GM12864 (cell line): ENCODE data around the gene MAMDC4.
"Not testable (repeated sequence)": the region's sequence is repeated elsewhere in the genome, so short reads cannot be mapped to it uniquely, and the experiment has no call there.

Source experiments
- DNase-seq: peaks from one replicate; pipeline ENCODE4 v3.0.0-alpha.2; 2011; ENCODE audit warnings: low read depth
- H3K4me3 ChIP-seq: 2 replicates; pipeline ENCODE4 v1.5.1; 2011; ENCODE audit warnings: mild to moderate bottlenecking, low read depth, low read length, control low read depth
- CTCF ChIP-seq: IDR thresholded peaks from 2 replicates; pipeline ENCODE4 v1.5.1; 2011; ENCODE audit warnings: low read depth, mild to moderate bottlenecking, moderate library complexity, low read length, control low read depth, inconsistent platforms; ENCODE audit errors: missing control alignments

MAMDC4 gene

GRCh38 chr9:136837146-136837855 lies 14.8 kb upstream of the MAMDC4 start:
- no peak for TF ChIP-seq CTCF
- DNase-seq: no peak
- H3K4me3 ChIP-seq: no peak overlapping the region

DNA sequence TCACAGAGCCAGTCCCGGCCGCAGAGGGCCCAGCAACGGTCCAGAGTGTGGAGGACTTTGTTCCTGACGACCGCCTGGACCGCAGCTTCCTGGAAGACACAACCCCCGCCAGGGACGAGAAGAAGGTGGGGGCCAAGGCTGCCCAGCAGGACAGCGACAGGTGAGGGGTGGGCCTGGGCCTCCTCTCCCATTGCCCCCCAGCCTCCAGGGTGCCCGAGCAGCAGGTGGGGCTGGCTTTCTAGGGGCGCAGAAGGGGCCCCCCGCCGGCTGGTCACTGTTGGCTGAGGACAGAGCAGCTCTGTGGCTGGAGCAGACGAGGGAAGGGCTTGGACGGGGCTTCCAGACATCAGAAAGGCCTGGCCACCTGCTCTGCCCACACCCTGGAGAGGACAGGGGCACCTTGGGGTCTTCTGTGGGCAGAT lies 14.3 kb upstream of the MAMDC4 start:
- not testable (repeated sequence) for DNase-seq

DNA sequence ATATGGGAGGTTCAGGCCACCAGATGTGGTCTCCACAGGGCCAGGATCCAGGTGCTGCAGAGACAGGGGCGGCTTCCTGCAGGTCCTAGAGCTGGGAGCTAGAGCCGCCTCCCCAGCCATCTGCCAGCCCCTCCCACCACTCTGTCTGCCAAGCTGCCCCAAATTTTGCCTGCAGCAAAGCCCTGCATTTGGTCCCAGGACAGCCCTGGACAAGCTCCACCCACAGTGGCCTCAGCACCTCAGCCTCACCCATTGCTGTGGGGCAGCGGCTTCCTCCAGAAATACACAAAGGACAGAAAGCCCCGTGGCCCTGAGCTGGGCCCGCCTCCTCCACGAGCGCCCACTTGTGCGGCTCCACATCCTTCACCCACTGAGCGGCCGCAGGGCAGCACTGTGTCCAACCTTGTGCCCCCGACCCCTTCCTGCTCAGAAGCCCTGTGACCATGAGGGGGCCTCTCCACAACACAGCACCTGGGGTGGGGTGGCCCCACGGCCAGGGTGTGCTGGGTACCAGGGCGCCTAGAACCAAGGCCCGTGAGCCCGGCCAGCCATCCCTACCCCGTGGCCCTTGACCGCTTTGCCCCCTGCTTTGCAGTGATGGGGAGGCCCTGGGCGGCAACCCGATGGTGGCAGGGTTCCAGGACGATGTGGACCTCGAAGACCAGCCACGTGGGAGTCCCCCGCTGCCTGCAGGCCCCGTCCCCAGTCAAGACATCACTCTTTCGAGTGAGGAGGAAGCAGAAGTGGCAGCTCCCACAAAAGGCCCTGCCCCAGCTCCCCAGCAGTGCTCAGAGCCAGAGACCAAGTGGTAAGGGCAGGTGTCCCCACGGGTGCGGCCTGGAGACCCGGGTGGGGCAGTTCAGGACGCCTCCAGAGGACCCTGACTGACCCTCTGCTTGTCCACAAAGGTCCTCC lies 13.6 kb upstream of the MAMDC4 start:
- DNase-seq: no peak
- no peak for TF ChIP-seq CTCF
- no peak overlapping the region for H3K4me3 ChIP-seq

More for the DNA sequence above, 14.3 kb upstream of the MAMDC4 start:
- not testable (repeated sequence) for H3K4me3 ChIP-seq

GRCh38 chr9:136839229-136840139 lies 12.7 kb upstream of the MAMDC4 start:
- DNase-seq: no peak
- TF ChIP-seq CTCF: no peak
- H3K4me3 ChIP-seq: no peak overlapping the region

DNA sequence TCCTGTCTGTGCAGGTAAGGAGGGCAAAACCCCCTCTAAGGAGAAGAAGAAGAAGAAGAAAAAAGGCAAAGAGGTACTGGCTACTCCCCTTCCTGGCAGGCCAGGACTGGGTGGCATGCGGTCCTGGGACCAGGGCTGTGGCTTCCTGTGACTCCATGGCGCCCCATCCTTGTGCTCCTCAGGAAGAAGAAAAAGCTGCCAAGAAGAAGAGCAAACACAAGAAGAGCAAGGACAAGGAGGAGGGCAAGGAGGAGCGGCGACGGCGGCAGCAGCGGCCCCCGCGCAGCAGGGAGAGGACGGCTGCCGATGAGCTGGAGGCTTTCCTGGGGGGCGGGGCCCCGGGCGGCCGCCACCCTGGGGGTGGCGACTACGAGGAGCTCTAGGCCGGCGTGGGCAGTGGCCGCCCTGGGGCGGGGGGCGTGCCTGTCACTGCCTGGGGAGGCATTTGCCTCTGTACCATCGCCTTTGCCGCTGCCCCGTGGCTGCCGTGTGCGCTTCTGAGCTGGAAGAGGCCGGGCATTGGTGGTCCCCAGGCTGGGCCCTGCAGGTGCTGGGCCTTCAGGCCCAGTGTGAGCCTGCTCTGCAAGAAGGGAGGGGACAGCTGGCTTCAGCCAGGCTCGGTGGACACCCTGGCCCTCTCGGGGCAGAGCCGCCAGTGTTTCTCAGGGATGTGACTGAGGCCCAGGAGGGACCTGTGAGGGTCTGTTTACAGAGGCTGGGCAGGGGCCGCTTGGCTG lies 11.8 kb upstream of the MAMDC4 start:
- no peak overlapping the region for H3K4me3 ChIP-seq
- TF ChIP-seq CTCF: no peak
- DNase-seq: no peak

GRCh38 chr9:136840877-136841645 lies 11.1 kb upstream of the MAMDC4 start:
- DNase-seq: no peak
- no peak for TF ChIP-seq CTCF
- no peak overlapping the region for H3K4me3 ChIP-seq

GRCh38 chr9:136841646-136842379 lies 10.3 kb upstream of the MAMDC4 start:
- not testable (repeated sequence) for DNase-seq
- peak overlapping the region; percentile 71; the same call in 1 of the 2 replicates for H3K4me3 ChIP-seq
